ENCODE data around the gene AGMO.
"Not testable (repeated sequence)": the region's sequence is repeated elsewhere in the genome, so short reads cannot be mapped to it uniquely, and the experiment has no call there.

The AGMO gene

DNA sequence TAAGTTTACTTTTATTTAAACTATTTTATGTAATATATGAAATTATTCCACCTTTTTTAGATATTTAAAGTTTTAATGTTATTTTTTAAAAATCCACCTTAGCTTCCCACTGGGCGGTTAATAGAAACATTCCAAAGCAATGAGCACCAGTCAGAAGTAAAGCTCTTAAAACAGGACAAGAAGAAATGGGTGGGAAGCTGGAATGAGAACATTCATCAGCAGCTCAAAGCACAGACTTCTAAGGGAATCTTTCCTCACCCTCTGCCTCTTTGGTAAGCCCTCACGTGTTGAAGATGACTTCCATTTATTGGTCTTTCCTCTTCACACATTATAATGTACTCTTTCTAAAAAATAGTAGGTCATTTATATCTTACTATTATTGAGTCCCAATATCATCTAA is 3.1 kb downstream of the AGMO start:
- DNase-seq, result no peak

DNA sequence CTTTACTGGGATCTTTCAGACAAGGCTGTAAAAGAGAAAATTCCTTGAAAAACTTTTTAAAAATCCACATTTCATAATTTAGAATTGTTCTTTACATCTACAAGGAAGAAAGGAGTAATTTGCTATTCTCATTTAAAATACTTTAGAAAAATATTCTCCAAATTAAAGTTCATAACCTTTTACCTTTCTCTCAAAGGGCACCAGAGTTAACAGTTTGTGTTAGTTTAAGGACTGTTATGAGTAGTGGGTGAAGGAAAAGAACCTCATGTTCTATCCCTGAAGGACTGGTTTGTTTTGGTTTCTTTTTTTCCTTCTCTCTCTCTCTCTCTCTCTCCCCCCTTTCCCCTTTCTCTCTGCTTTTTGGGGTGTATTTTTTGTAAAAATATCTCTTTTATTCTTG is 4.1 kb downstream of the AGMO start:
- DNase-seq, result no peak

- DNase-seq, result no peak
Measured at GRCh38 chr7:15557186-15557585, 4.6 kb downstream of the AGMO start.

GRCh38 chr7:15556339-15557105 is 5.3 kb downstream of the AGMO start:
- DNase-seq, result no peak

- no peak for DNase-seq
Measured at GRCh38 chr7:15555381-15555859, 6.4 kb downstream of the AGMO start.

DNA sequence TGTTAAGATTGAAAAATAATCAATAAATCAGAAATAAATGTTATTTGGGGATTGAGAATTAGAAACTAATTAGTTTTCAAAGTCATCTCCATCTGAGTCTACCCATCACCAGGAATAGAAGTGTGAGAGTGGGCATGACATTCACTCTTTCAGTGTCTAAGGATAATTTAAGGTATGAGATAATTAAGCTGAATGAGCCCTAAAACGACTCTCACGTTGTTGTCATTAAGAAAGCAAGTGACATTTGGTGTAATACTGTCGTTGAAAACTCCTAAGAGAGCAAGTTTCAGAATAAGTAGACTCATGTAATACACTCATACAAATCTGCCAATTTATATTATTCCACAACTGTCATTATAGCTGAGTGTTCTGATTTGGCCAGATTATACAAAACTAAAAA is 7.1 kb downstream of the AGMO start:
- DNase-seq, result no peak

DNA sequence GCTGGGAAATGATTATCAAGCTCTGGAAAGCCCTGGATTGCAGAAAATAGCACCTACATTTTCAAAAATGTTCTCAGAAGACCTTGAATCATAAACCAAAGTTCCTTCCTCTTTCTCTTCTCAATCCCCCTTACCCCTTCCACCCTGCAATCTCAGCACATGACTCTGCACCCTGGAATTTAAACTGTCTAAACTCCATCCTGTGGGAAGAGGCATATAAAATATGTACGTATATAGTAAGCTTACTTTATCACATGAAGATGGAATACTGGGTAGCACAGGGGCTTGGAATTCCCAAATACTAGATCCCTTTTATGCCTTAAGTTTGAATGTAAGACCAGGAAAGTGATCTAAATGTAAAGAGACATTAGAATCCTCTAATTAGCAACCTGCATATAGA is 7.7 kb downstream of the AGMO start:
- no peak for DNase-seq

- not testable (repeated sequence) for DNase-seq
Measured at GRCh38 chr7:15547320-15547719, 14.5 kb downstream of the AGMO start.

DNA sequence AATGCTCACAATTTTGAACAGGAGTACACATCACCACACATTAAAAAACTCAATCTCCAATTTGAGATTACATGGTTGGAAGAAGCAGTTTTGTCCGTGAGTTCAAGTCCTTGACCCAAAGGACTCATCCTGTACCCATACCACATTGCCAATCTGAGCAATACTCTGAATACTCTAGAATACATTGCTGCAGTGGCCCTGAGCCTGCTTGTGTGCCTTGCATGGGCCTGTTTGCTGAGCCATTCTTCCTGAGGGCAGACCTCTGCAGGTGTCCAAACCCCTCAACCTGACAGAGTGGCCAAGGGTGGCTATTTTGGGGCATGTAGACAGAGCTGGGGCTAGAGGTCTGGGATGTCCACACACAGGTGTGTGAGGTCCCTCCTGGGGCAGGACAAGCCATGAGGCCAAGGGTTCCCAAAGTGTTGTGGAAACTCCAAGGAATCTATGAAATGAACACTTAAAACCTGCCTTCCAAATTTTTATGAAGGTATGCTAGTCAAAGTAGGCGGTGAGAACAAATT is 15.5 kb downstream of the AGMO start:
- DNase-seq, result no peak

DNA sequence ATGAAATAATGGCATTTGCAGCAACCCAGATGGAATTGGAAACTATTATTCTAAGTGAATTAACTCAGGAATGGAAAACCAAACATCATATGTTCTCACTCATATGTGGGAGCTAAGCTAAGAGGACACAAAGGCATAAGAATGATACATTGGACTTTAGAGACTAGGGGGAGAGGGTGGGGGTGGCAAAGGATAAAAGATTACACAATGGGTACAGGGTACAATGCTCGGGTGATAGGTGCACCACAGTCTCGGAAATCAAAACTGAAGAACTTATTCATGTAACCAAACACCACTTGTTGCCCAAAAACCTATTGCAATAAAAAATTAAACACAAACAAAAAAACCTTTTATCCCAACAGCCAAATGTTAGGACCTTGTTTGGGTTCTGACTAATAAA is 17.8 kb downstream of the AGMO start:
- no peak for DNase-seq

DNA sequence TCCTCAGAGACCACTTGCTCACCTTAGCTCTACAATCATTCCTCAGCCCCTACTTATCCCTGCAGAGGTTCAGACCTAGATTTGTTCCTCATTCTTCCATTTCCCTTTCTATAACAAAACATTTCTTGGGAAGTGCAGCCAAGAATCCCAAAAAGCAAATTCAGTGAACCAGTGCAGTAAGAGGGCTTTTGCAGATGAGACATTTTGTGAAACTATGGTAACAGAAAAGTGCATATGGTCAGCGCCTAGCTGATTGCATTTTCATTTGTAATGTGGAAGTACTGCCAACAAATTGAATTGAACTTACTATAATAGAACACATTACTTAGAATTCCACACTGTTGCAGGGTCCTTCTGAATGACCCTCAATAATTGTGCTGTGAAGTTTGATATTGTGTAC is 18.6 kb downstream of the AGMO start:
- DNase-seq, result no peak

- no peak for DNase-seq
Measured at GRCh38 chr7:15527648-15528047, 34.2 kb downstream of the AGMO start.

- DNase-seq, result no peak
Measured at GRCh38 chr7:15525652-15526263, 36.1 kb downstream of the AGMO start.

DNA sequence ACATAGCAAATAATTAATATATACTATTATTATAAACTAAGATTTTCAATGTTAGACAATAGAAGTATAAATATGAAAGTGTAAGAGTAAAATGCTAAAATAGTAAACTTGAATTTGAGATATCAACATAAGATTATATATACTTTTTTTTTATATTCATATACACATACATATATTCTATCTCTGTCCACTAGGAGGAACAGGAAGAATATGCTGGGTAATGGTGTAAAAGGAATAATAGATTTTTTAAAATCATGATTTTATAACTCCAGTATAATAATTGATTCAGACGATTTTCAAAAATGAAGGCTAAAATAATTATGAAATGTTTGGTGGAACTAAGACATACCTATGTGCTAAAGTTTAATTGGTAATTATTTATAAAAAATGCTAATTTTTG is 37.7 kb downstream of the AGMO start:
- no peak for DNase-seq

DNA sequence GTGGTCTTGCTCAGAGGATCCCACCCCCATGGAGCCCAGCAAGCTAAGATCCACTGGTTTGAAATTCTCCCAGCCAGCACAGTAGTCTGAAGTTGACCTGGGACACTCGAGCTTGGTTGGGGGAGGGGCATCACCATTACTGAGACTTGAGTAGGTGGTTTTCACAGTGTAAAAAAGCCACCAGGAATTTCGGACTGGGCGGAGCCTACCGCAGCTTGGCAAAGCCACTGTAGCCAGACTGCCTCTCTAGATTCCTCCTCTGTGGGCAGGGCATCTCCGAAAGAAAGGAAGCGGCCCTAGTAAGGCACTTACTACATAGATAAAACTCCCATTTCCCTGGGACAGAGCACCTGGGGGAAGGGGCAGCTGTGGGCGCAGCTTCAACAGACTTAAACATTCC is 44.0 kb downstream of the AGMO start:
- not testable (repeated sequence) for DNase-seq

DNA sequence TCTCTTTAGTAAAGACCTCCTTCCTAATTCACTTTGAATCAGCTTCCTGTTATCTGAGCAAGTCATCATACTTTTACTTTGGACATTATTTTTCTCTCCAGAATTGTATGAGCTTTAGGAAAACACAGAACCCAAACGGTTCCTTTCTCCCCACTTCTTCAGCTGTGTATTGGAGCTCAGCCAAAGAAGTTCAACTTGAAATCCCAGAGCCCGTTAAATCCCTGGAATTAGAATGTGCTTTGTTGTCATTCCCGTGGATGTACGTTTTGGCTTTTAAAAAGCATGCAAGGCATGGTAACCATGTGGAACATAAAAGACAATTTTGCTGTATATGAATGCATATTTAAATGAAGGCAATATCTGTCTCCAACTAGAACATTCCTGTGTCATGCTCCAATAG is 46.6 kb downstream of the AGMO start:
- DNase-seq, result no peak

- no peak for DNase-seq
Measured at GRCh38 chr7:15508258-15508657, 53.6 kb downstream of the AGMO start.

GRCh38 chr7:15507708-15508107 is 54.1 kb downstream of the AGMO start:
- no peak for DNase-seq

DNA sequence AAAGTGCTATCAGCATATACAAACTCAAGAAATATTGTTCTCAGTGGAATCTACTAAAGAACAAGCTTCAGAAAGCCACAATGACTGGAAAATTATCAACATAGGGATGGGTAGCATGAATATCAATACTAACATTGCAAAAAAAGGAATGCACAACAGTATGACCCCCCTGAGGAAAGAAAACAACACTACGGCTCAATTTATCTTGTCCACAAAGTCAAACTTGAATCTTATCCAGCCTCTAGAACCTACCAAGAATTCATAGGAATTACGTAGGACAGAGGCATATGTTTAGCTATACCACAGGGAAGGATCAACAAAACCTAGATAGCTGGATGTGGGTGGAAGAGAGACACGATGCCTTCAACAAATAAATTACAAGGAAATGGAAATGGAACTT is 54.6 kb downstream of the AGMO start:
- DNase-seq, result no peak

GRCh38 chr7:15505761-15506160 is 56.1 kb downstream of the AGMO start:
- no peak for DNase-seq

DNA sequence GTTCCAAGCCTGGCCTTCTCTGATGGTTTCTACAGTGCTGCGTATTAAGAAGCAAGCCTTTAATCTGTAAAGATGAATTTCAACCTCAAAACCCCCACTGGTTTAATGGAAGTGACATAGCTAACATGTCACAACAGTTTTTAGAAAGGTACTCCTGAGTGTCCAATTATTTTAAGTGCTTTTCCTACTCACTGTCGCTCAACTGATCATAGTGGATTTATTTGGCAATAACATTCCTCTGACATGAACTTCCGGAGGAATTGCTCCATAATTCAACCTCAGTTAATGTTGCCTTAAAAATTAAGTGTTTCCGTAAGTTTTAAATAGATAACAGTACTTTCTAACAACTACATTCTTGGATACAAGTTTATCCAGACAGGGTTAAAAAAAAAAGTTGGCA is 57.5 kb downstream of the AGMO start:
- no peak for DNase-seq

DNA sequence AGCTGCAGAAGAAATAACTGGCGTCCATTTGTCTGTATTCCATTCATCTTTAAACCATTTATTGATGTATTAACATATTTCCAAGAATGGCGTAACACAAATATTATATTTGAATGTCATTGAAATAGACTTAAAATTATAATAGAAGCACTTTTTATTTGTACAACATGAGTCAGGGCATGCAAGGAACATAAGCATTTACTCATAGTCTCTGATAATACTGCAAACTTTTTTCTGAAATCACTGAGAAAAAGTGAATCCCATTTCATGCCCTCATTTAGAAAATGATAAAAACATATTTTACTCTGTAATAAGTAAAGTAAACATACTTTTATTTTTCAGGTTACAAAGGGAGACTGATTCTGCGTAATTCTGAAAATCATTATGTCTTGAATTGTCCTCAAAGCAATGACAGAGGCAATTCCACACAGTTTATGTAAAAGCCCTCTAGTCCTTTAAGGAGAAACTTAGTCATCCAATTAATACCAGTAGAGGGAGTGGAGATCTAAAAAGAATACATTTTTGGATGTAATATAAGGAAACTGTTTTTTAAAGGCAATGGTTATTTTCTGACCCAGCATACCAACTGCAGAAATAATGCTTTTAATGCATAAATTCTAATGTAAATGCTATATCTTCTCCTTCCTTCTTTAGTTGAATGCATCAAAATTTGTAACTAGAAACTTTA is 58.1 kb downstream of the AGMO start:
- no peak for DNase-seq

- DNase-seq, result no peak
Measured at GRCh38 chr7:15498465-15498864, 63.4 kb downstream of the AGMO start.

GRCh38 chr7:15495170-15495569 is 66.6 kb downstream of the AGMO start:
- DNase-seq, result no peak

Measured in inflammatory macrophage treated with lipopolysaccharide for 1 hour (primary cell).